HepG2 (cell line): Measurements from ENCODE around the gene ARHGAP15. TPM values are rescaled to one million over a fixed set of nuclear protein-coding genes. Genes with fewer than 3 reads are reported as not detected.

ENCODE experiments used
- ATAC-seq: fragments of 200-7000 bp; cut with Tn5 transposase; 3 replicates; pipeline ENCODE4 v1.9.1; 2020; ENCODE audit warnings: mild to moderate bottlenecking, moderate library complexity
- BruUV-seq: library from RNA; stranded (reverse); fragments of 400-500 nt; replicated peaks from 2 replicates; lab custom pipeline; 2021; lab: Mats Ljungman, UMichigan
- CTCF ChIA-PET: fragments of 300-600 bp; formaldehyde crosslinking; extraction: SDS; loops from one replicate; lab custom pipeline; 2021; ENCODE audit warnings: low total read pairs, inconsistent platforms, low intra/inter-chr PET ratio; lab: Yijun Ruan, JAX
- POLR2A ChIA-PET: fragments of 350-600 bp; sonication (Branson Sonifier 250); formaldehyde crosslinking; loops from one replicate; lab custom pipeline; 2020; ENCODE audit warnings: antibody characterized with exemption, inconsistent platforms; lab: Yijun Ruan, JAX
- DNase-seq: peaks from one replicate; pipeline ENCODE4 v3.0.0-alpha.2; 2015; ENCODE audit warnings: low spot score
- FAIRE-seq: peaks from 3 replicates; lab custom pipeline; 2011; peaks lifted over from hg19 to GRCh38; lab: Jason Lieb, UNC
- H2AFZ ChIP-seq: one replicate; pipeline ENCODE4 v1.6.1; 2011; ENCODE audit warnings: low read length, inconsistent platforms
- H3K27ac ChIP-seq: fragments of 300-600 bp; 3 replicates; pipeline ENCODE4 v1.8.0; 2011; ENCODE audit warnings: mixed run types, mild to moderate bottlenecking, mixed read lengths, low read length, inconsistent platforms; ENCODE audit not compliant: insufficient read depth; ENCODE audit errors: extremely low read length
- H3K27me3 ChIP-seq, 2 experiments: fragments of 200-600 bp in 1 of 2; 2 replicates in 1 of 2; 3 replicates in 1 of 2; pipeline versions ENCODE4 v1.6.0 to v1.8.0; 2011; ENCODE audit warnings: low read length in 2 of 2, mild to moderate bottlenecking in 2 of 2, moderate library complexity in 2 of 2, inconsistent platforms in 1 of 2; ENCODE audit not compliant: insufficient read depth in 2 of 2, control insufficient read depth in 1 of 2
- H3K36me3 ChIP-seq, 2 experiments: fragments of 200-600 bp in 1 of 2; replicated peaks in 1 of 2; 2 replicates in 1 of 2; 3 replicates in 1 of 2; pipeline versions ENCODE4 v1.5.1 to v1.8.0; 2011; ENCODE audit warnings: low read length in 2 of 2, inconsistent platforms in 1 of 2; ENCODE audit not compliant: insufficient read depth in 2 of 2, control insufficient read depth in 1 of 2
- H3K4me1 ChIP-seq: 2 replicates; pipeline ENCODE4 v1.5.1; 2012; ENCODE audit warnings: low read length, inconsistent platforms; ENCODE audit not compliant: insufficient read depth
- H3K4me2 ChIP-seq: 2 replicates; pipeline ENCODE4 v1.6.0; 2011; ENCODE audit warnings: low read depth, low read length, inconsistent platforms
- H3K4me3 ChIP-seq, 3 experiments: fragments of 200-600 bp in 1 of 3; sonication (generic), shearing (Covaris generic) in 1 of 3; replicated peaks in 1 of 3; 2 replicates each; pipeline ENCODE4 v1.5.1; 2011 to 2016; ENCODE audit warnings: low read length in 3 of 3, inconsistent platforms in 2 of 3, low read depth in 2 of 3, mild to moderate bottlenecking in 2 of 3, control low read depth in 1 of 3, mixed read lengths in 1 of 3; ENCODE audit not compliant: insufficient read depth in 1 of 3
- H3K79me2 ChIP-seq: one replicate; pipeline ENCODE4 v1.6.1; 2011; ENCODE audit warnings: low read length, inconsistent platforms; ENCODE audit not compliant: insufficient read depth
- H3K9ac ChIP-seq: 2 replicates; pipeline ENCODE4 v1.6.0; 2011; ENCODE audit warnings: mild to moderate bottlenecking, low read depth, low read length, inconsistent platforms; ENCODE audit not compliant: insufficient read depth
- H3K9me3 ChIP-seq: 2 replicates; pipeline ENCODE4 v1.5.1; 2012; ENCODE audit warnings: mild to moderate bottlenecking, low read length
- H4K20me1 ChIP-seq: 2 replicates; pipeline ENCODE4 v1.6.0; 2011; ENCODE audit warnings: inconsistent platforms, mild to moderate bottlenecking, low read length, moderate library complexity; ENCODE audit not compliant: insufficient read depth
- CREM ChIP-seq, 2 experiments: sonication (generic) in 1 of 2; formaldehyde crosslinking in 1 of 2; IDR thresholded peaks; 2 replicates each; pipeline versions ENCODE4 v1.4.0 to v1.6.1; 2016 to 2020; ENCODE audit warnings: antibody characterized with exemption in 1 of 2, mild to moderate bottlenecking in 1 of 2, missing genetic modification reagents in 1 of 2
- GATAD1 ChIP-seq: IDR thresholded peaks from 2 replicates; pipeline ENCODE4 v1.6.1; 2016; ENCODE audit warnings: missing genetic modification reagents, missing compliant biosample characterization
- KMT2B ChIP-seq: IDR thresholded peaks from 2 replicates; pipeline ENCODE4 v1.6.1; 2016; ENCODE audit warnings: missing genetic modification reagents, missing compliant biosample characterization
- MAFF ChIP-seq: IDR thresholded peaks from 2 replicates; pipeline ENCODE4 v1.6.1; 2011; ENCODE audit warnings: low read depth, low read length, improper control_type of control experiment
- MAFK ChIP-seq, 2 experiments: IDR thresholded peaks in 1 of 2; conservative IDR thresholded peaks in 1 of 2; 2 replicates each; pipeline ENCODE4 v1.6.1; 2011; ENCODE audit warnings: improper control_type of control experiment in 2 of 2, low read length in 2 of 2
- SCMH1 ChIP-seq: sonication (generic); formaldehyde crosslinking; IDR thresholded peaks from 2 replicates; pipeline ENCODE4 v1.9.0; 2021; ENCODE audit warnings: missing genetic modification reagents, mild to moderate bottlenecking, borderline replicate concordance
- ZBTB40 ChIP-seq, 2 experiments: fragments of 450-650 bp in 1 of 2; sonication (generic) in 1 of 2; formaldehyde crosslinking in 1 of 2; IDR thresholded peaks; 2 replicates each; pipeline versions ENCODE4 v1.6.1 to v1.8.0; 2016 to 2022; ENCODE audit warnings: antibody characterized with exemption in 1 of 2, mild to moderate bottlenecking in 1 of 2, missing genetic modification reagents in 1 of 2
- ZNF225 ChIP-seq: sonication (generic); formaldehyde crosslinking; IDR thresholded peaks from 2 replicates; pipeline ENCODE4 v1.4.0; 2020; ENCODE audit warnings: mild to moderate bottlenecking, missing genetic modification reagents
- ZNF431 ChIP-seq: sonication (generic); formaldehyde crosslinking; IDR thresholded peaks from 2 replicates; pipeline ENCODE4 v1.9.0; 2022; ENCODE audit warnings: missing genetic modification reagents, low read depth, mild to moderate bottlenecking, borderline replicate concordance
- ZNF775 ChIP-seq: sonication (generic); formaldehyde crosslinking; IDR thresholded peaks from 2 replicates; pipeline ENCODE4 v1.4.0; 2020; ENCODE audit warnings: missing genetic modification reagents, mild to moderate bottlenecking, moderate library complexity, borderline replicate concordance
- WGBS: methylation state at CpG from one replicate; pipeline ENCODE4 v1.1.6; 2017; ENCODE audit warnings: low lambda C conversion rate; 5-methylcytosine and 5-hydroxymethylcytosine counted together
- in situ Hi-C: cut with HindIII; loops from 2 replicates; pipeline ENCODE4 v1.10.0; 2017; ENCODE audit warnings: low pct_unique_long_range_greater_than_20kb; ENCODE audit not compliant: extremely low pct_ligation_motif_present
- intact Hi-C: fragments of 100-400 bp; cut with micrococcal nuclease; formaldehyde crosslinking; loops from one replicate; pipeline ENCODE4 v1.10.0; 2022; ENCODE audit not compliant: unreplicated experiment
- polyA plus RNA-seq, 8 experiments: library from polyadenylated mRNA; depleted of rRNA in 3 of 8; stranded (reverse) in 7 of 8; unstranded in 1 of 8; fragments of >200 nt; fragmentation: Illumina TruSeq in 4 of 8; extraction: Trizol in 4 of 8; gene quantifications; 2 replicates each; pipeline versions ENCODE4 v1.2.1 to v1.2.3, GENCODE V29; 2011 to 2016; ENCODE audit warnings: low read depth in 4 of 8, missing spikeins in 1 of 8, mixed read lengths in 1 of 8; ENCODE audit not compliant: insufficient read depth in 1 of 8
- total RNA-seq, 5 experiments: library from RNA; depleted of rRNA; stranded (reverse); fragments of >200 nt; fragmentation: Illumina TruSeq; extraction: Trizol; gene quantifications; 2 replicates each; pipeline ENCODE4 v1.2.3, GENCODE V29; 2016; ENCODE audit warnings: low read depth in 1 of 5

Gene ARHGAP15
- total and polyA plus RNA-seq, 2 of the 13 experiments (the other 11 are each of a cell fraction or from before 2014, with no cell fraction given), result 0.04 TPM; not detected in 1

DNA sequence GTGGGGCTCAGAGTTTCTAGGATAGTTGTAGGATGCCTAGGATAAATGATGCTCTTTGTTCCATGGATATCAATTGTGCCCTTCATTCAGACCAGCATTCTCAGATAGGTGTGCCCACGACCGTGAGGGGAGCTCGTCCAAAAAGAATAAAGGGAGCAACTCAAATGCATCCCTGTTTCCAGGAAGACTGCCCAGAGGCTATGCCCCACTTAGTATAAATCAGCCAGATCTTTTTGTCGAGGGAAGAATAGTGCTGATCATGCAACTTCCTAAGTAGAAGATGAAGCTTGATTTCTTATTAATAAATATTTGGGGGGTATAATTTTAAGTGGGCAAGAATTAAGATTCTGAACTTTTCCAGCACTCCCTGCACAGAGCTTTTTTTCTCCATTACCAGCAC lies 450.2 kb downstream of the ARHGAP15 start:
- Histone ChIP-seq H3K27me3 (no peaks in the 10 kb centered on the region), H3K9me3 (no peaks in the 10 kb centered on the region), H4K20me1 (no peaks in the 10 kb centered on the region), H3K9ac (no peak overlapping the region), H3K36me3 (no peaks in the 10 kb centered on the region), H2AFZ (no peak overlapping the region), H3K27ac (no peak overlapping the region), H3K4me1 (no peaks in the 10 kb centered on the region), H3K79me2 (no peaks in the 10 kb centered on the region), H3K4me2 (no peak overlapping the region), H3K4me3 (no peak overlapping the region)
- ChIA-PET POLR2A (no interaction called here), CTCF (no interaction called here)
- FAIRE-seq (no peak), ATAC-seq (no peak), DNase-seq (no peak)
- in situ Hi-C loops (no loop called here), intact Hi-C loops (no loop called here)
- no TSS peak for BruUV-seq
- TF ChIP-seq MAFK (conservative IDR thresholded peaks at IDR 0.05 in 1 of 2, IDR thresholded peaks at IDR 0.05 in 1 of 2; ENCODE audit: low read length in 2 of 2) (peak; percentile 78 to 89), MAFF (peak; percentile 78), GATAD1 (no peak)
- WGBS, result 0% methylated on average over 4 of the region's 4 CpGs

GRCh38 chr2:143581134-143581533 lies 451.9 kb downstream of the ARHGAP15 start:
- H3K27me3 ChIP-seq, result no peaks in the 10 kb centered on the region
- no peak overlapping the region for H2AFZ ChIP-seq
- no peaks in the 10 kb centered on the region for H3K9me3 ChIP-seq
- CTCF ChIA-PET, result no interaction called here
- no peaks in the 10 kb centered on the region for H4K20me1 ChIP-seq
- DNase-seq (no peak), FAIRE-seq (no peak), ATAC-seq (no peak)
- no peaks in the 10 kb centered on the region for H3K36me3 ChIP-seq
- intact Hi-C loops, result no loop called here
- no peaks in the 10 kb centered on the region for H3K79me2 ChIP-seq
- WGBS, result 3% methylated on average over 2 of the region's 2 CpGs
- POLR2A ChIA-PET, result no interaction called here
- no peak overlapping the region for H3K27ac ChIP-seq
- in situ Hi-C loops, result no loop called here
- no peak overlapping the region for H3K4me2 ChIP-seq
- no peak overlapping the region for H3K9ac ChIP-seq
- no TSS peak for BruUV-seq
- H3K4me3 ChIP-seq, result no peak overlapping the region
- no peaks in the 10 kb centered on the region for H3K4me1 ChIP-seq
- no peak for TF ChIP-seq CREM (IDR thresholded peaks at IDR 0.05)
- no peak for TF ChIP-seq CREM (CRISPR knock-in tag; IDR thresholded peaks at IDR 0.05)
- TF ChIP-seq ZNF225 (CRISPR knock-in tag), result no peak
- TF ChIP-seq ZBTB40 (IDR thresholded peaks at IDR 0.05), result no peak
- no peak for TF ChIP-seq ZBTB40 (CRISPR knock-in tag; IDR thresholded peaks at IDR 0.05)
- no peak for TF ChIP-seq KMT2B
- TF ChIP-seq ZNF775 (CRISPR knock-in tag), result no peak
- TF ChIP-seq ZNF431 (CRISPR knock-in tag), result no peak
- TF ChIP-seq SCMH1 (CRISPR knock-in tag), result no peak
